ENCODE data around the gene SUFU.

DNA sequence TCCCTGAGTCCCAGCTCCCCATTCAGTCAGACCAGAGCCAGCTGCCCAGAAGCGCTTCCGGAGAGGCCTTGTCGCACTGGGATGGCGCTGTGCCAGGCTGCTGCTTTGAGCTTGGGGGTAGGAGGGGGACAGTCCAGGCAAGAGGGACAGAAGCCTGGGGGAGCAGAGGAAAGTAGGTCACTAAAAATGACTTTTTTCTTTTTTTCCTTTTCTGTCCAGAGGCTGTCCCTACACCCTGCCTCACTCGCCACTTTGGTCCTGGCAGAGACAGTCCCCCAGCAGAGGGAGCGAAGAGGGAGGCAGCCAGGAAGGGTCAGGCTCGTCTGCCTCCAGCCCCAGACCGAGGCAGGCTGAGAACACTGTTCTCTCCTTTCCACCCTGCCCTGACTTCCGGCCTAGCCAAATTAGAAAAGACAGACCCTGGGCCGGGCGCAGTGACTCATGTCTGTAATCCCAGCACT lies 124.7 kb downstream of the SUFU start:
- no peak for TF ChIP-seq EZH2 (IDR thresholded peaks at IDR 0.05; ENCODE audit: borderline replicate concordance, low read depth, low read length, severe bottlenecking)
- no peak for TF ChIP-seq CTCF (IDR thresholded peaks at IDR 0.05; ENCODE audit: borderline replicate concordance, extremely low read depth, low read length, poor library complexity, severe bottlenecking)
